ENCODE data around the gene MAML1.
"Not testable (repeated sequence)": the region's sequence is repeated elsewhere in the genome, so short reads cannot be mapped to it uniquely, and the experiment has no call there.

The MAML1 gene

DNA sequence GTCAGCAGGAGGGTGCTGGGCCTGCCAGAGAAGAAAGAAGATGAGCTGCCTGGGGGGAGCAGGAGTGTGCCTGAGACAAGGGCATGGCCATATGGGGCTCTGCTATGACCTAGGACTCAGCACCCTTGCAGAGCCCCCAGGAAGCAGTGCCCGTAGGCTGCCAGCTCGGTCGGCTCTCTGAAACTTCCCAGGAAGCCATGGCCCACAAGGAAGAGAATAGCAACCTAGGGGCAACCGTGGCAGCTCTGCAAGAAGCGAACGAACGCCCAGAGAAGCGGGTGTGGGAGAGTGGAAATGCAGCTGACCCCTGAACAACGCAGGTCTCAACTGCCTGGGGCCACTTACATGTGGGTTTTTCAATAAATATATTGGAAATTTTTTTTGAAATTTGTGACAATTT lies 50.5 kb downstream of the MAML1 start:
- no peaks in the 10 kb centered on the region for H3K4me1 ChIP-seq (ENCODE audit: control insufficient read depth, insufficient read depth, low read length)
- H3K27me3 ChIP-seq (replicated peaks; ENCODE audit: control insufficient read depth, insufficient read depth, low read length), result no peaks in the 10 kb centered on the region
- H3K9me3 ChIP-seq (ENCODE audit: control insufficient read depth, low read length), result no peaks in the 10 kb centered on the region
- no peak overlapping the region for H3K9ac ChIP-seq (ENCODE audit: low read length)
- H3K4me3 ChIP-seq (ENCODE audit: low read length), result no peak overlapping the region
- no peak for DNase-seq (ENCODE audit: low read depth)
- H3K36me3 ChIP-seq (ENCODE audit: control insufficient read depth, insufficient read depth, low read length, severe bottlenecking), result peaks cover 8% of the 10 kb centered on the region

DNA sequence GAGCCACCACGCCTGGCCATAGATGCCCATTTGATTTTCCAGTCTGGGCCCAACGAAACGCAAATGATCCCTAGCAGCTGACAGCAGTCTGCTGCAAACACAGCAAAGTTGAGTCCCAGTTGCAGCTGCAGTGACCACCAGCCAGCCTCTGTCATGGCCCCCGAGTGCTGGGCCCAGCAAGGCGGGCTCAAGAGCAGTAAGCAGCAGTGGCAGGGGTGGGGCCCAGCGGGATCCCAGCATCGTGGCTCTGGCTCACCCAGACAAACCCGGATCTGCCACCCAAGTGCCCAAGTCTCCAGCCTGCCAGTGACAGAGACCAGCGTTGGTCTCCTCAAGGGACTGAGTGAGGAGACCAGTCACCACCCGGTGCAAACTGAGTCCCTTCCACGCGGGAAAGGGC lies 54.2 kb downstream of the MAML1 start:
- H3K4me3 ChIP-seq (ENCODE audit: low read length), result no peak overlapping the region
- H3K9me3 ChIP-seq (ENCODE audit: control insufficient read depth, low read length), result no peaks in the 10 kb centered on the region
- H3K27me3 ChIP-seq (replicated peaks; ENCODE audit: control insufficient read depth, insufficient read depth, low read length), result no peaks in the 10 kb centered on the region
- no peak overlapping the region for H3K9ac ChIP-seq (ENCODE audit: low read length)
- no peaks in the 10 kb centered on the region for H3K36me3 ChIP-seq (ENCODE audit: control insufficient read depth, insufficient read depth, low read length, severe bottlenecking)
- H3K4me1 ChIP-seq (ENCODE audit: control insufficient read depth, insufficient read depth, low read length), result no peaks in the 10 kb centered on the region
- no peak for DNase-seq (ENCODE audit: low read depth)

DNA sequence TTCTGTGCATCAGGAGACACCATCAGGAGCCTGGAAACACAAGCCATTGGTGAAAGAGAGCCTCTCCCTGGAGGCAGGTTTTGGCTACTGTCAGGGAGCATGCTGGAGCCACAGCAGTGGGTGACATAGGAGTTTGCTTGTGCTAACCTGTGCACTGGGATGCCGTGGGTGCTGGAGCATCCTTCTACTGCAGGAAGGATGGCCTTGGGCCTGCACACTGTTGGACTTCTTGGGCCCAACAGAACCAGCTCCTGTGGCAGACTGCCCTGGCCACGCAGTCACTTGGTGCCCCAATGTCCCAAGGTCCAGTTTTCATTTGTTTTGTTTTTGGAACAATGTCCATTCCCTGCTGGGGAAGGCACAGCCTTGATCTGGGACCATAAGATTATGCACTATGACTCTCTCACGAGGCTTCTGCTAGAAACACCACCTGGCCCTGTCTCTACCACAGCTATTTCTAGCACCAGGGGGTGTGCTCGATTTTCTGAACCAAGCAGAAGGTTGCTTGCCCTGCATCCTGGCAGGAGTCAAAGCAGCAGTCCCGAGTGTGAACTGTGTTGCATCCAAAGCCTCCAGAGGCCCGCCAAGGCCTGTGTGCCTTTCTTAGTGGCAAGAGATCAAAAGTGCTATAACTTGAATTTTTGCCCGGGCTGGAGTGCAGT lies 55.7 kb downstream of the MAML1 start:
- Histone ChIP-seq H3K9ac (ENCODE audit: low read length) (no peak overlapping the region), H3K9me3 (ENCODE audit: control insufficient read depth, low read length) (no peaks in the 10 kb centered on the region), H3K4me1 (ENCODE audit: control insufficient read depth, insufficient read depth, low read length) (no peaks in the 10 kb centered on the region), H3K27me3 (replicated peaks; ENCODE audit: control insufficient read depth, insufficient read depth, low read length) (no peaks in the 10 kb centered on the region), H3K36me3 (ENCODE audit: control insufficient read depth, insufficient read depth, low read length, severe bottlenecking) (no peaks in the 10 kb centered on the region), H3K4me3 (ENCODE audit: low read length) (no peak overlapping the region)
- DNase-seq (ENCODE audit: low read depth), result no peak

DNA sequence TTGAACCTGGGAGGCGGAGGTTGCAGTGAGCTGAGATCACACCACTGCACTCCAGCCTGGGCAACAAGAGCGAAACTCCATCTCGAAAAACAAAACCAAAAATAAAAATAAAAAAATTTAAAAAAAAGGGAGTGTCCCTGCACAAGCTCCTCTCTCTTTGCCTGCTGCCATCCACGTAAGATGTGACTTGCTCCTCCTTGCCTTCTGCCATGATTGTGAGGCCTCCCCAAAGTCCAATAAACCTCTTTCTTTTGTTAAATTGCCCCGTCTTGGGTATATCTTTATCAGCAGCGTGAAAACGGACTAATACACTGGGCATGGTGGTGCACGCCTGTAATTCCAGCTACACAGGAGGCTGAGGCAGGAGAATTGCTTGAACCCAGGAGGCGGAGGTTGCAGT lies 56.7 kb downstream of the MAML1 start:
- H3K9ac ChIP-seq (ENCODE audit: low read length); DNase-seq (ENCODE audit: low read depth); H3K4me3 ChIP-seq (ENCODE audit: low read length); H3K4me1 ChIP-seq (ENCODE audit: control insufficient read depth, insufficient read depth, low read length); H3K36me3 ChIP-seq (ENCODE audit: control insufficient read depth, insufficient read depth, low read length, severe bottlenecking); H3K27me3 ChIP-seq (replicated peaks; ENCODE audit: control insufficient read depth, insufficient read depth, low read length); H3K9me3 ChIP-seq (ENCODE audit: control insufficient read depth, low read length): not testable (repeated sequence)

DNA sequence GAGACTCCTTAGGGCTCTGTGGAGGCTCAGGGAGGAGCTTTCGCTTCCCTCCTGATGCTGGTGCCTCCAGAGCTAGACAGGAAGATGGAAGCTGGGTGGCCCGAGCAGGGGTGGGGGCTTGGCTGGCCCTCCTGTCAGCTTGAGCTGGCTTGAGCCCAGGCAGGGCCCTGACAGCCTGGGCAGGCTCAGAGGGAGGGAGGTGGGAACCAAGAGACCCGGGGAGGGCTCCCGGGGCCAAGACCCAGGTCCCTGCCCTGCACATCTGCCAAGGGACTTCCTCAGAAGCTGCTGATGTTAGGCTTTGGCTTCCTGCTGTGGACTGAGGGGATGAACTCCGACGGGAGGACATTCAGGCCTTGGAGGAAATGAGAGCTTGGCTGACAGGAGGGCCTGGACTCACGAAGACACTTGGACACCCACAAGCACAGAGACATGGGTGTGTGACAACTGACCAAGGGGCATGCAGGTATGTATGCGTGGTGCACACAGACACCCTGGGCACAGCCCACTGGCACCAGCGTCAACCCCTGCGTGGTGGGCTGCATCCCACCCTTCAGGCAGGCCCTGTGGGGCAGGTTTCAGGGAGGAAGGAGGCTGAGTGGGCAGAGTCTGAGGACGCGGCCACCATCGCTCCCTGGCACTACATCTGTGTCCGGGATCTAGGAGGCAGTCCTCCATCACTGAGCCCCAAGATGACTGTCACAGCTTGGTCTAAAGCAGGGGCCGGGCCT lies 59.4 kb downstream of the MAML1 start:
- Histone ChIP-seq H3K4me3 (ENCODE audit: low read length) (no peak overlapping the region), H3K36me3 (ENCODE audit: control insufficient read depth, insufficient read depth, low read length, severe bottlenecking) (peaks cover 2% of the 10 kb centered on the region), H3K4me1 (ENCODE audit: control insufficient read depth, insufficient read depth, low read length) (peaks cover 14% of the 10 kb centered on the region), H3K9ac (ENCODE audit: low read length) (no peak overlapping the region), H3K27me3 (replicated peaks; ENCODE audit: control insufficient read depth, insufficient read depth, low read length) (no peaks in the 10 kb centered on the region), H3K9me3 (ENCODE audit: control insufficient read depth, low read length) (no peaks in the 10 kb centered on the region)
- DNase-seq (ENCODE audit: low read depth), result no peak

DNA sequence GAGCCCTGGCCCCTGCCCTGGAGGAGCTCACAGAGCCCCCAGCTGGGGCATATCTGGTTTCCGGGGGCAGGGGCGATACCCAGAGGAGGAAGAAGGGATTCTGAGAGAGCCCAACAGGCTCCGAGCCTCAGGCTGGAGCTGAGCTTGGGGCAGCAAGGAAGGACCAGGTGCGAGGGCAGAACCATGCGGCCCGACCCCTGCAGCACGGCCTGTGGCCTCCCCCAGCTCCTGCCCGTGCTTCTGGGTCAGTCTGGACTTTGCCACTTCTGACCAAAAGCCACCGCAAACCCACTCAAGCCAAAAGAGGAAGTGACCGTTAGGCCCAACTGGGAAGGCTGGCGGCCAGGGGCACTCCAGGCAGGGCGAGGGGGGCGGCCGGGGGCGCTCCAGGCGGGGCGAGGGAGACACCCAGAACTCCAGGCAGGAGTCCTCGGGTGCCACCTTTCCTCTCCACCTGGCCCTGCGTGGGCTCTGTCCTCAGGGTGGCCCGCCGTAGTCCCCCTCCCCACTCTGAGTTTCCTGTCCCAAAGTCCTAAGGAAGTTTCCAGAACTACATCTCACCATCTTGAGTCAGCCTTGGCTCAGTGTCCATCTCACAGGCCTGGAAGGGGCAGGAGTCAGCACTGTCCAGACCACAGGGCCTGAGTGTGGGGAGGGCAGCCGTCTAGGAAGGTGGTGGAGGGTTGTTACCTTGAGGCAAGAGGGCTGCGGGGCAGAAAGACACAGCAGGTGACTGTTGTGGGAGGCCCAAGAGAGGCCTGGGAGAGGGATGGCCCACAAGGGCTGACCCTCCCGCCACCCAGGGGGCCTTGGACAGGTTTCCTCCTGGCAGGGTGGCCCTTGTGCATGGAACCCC lies 60.2 kb downstream of the MAML1 start:
- Histone ChIP-seq H3K9ac (ENCODE audit: low read length) (no peak overlapping the region), H3K4me1 (ENCODE audit: control insufficient read depth, insufficient read depth, low read length) (peaks cover 14% of the 10 kb centered on the region), H3K27me3 (replicated peaks; ENCODE audit: control insufficient read depth, insufficient read depth, low read length) (no peaks in the 10 kb centered on the region), H3K36me3 (ENCODE audit: control insufficient read depth, insufficient read depth, low read length, severe bottlenecking) (peaks cover 9% of the 10 kb centered on the region), H3K9me3 (ENCODE audit: control insufficient read depth, low read length) (no peaks in the 10 kb centered on the region), H3K4me3 (ENCODE audit: low read length) (no peak overlapping the region)
- DNase-seq (ENCODE audit: low read depth), result no peak

DNA sequence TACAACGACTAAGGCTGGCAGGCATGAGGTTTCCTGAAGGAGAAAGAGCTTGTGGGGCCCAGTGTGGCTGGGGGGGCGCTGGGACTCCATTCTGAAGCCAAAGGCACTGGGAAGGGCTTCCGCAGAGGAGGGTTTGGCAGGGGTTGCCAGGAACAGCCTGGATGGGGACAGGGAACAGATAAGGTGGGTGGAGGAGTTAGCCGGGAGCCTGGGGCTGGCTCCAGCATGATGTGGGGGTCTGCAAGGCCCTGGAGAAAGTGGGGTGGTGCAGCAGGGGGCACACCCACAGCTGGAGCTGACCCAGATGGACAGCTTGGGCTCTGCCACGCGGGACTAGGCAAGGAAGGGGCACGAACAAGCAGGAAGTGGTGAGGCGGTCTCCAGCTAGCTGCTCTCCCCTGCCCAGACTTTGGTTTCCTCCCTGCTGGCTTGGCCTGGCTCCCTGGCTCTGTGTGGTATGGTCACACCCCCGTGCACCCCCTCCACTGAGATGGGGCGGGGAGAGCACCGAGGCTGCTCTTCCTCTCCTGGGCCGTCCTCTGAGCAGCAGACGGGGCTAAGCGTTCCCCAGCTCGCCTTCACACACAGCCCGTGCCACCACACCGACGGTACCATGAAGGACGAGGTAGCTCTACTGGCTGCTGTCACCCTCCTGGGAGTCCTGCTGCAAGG lies 61.0 kb downstream of the MAML1 start, which contains the start of gene LTC4S:
TSS of gene LTC4S (plus strand) at position 519 of the 672 bp plus-strand sequence. CDS start at position 614, 95 bp downstream.
- no peak within 1 kb of the TSS for H3K4me3 ChIP-seq (ENCODE audit: low read length)
- H3K9ac ChIP-seq (ENCODE audit: low read length), result peak within 1 kb of the TSS; percentile 54
- H3K36me3 ChIP-seq (ENCODE audit: control insufficient read depth, insufficient read depth, low read length, severe bottlenecking), result peaks cover 17% of the 10 kb centered on the region
- no peak for DNase-seq (ENCODE audit: low read depth)
- H3K27me3 ChIP-seq (replicated peaks; ENCODE audit: control insufficient read depth, insufficient read depth, low read length), result no peaks in the 10 kb centered on the region
- peaks cover 14% of the 10 kb centered on the region for H3K4me1 ChIP-seq (ENCODE audit: control insufficient read depth, insufficient read depth, low read length)
- H3K9me3 ChIP-seq (ENCODE audit: control insufficient read depth, low read length), result no peaks in the 10 kb centered on the region

DNA sequence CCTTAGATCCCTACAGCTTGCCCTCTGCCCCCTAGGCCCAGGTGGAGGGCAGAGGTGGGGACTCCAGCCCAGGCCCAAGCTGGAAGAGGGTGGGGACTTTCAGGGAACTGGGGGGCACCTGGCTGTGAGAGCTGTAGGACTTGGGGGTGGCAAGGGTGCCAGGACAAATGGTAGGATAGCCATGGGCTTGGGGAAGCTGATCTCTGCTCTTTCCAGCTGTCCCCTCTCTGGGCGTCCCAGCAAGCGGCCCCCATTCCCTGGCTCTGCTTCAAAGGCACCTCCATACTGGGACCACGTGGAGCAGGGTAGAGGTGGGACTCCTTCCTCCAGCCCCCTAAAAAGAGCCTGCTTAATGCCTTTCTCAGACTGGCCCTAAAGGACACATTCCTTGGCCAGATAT lies 61.5 kb downstream of the MAML1 start:
- peaks cover 22% of the 10 kb centered on the region for H3K36me3 ChIP-seq (ENCODE audit: control insufficient read depth, insufficient read depth, low read length, severe bottlenecking)
- no peaks in the 10 kb centered on the region for H3K27me3 ChIP-seq (replicated peaks; ENCODE audit: control insufficient read depth, insufficient read depth, low read length)
- H3K4me3 ChIP-seq (ENCODE audit: low read length), result no peak overlapping the region
- H3K9ac ChIP-seq (ENCODE audit: low read length), result peak overlapping the region; percentile 54
- H3K9me3 ChIP-seq (ENCODE audit: control insufficient read depth, low read length), result no peaks in the 10 kb centered on the region
- no peak for DNase-seq (ENCODE audit: low read depth)
- peaks cover 14% of the 10 kb centered on the region for H3K4me1 ChIP-seq (ENCODE audit: control insufficient read depth, insufficient read depth, low read length)

DNA sequence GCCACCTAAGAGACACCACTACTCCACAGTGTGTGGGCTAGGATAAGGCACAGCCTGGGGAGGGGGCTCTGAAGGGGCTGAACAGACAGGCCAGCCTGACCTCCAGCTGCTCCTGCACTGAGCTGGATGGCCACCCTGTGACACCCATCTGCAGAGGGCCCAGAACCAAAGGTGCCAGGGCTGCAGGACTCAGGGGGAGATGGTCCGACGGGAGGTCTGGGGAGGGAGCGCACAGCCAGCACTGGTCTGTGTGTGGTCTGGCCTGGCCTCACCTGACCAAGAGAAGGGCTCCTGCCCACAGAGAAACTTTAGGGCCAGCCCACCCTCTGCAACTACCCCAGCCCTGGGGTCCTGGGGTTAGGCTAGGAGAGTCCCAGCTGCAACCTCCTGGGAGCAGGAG lies 62.0 kb downstream of the MAML1 start:
- no peaks in the 10 kb centered on the region for H3K27me3 ChIP-seq (replicated peaks; ENCODE audit: control insufficient read depth, insufficient read depth, low read length)
- no peak overlapping the region for H3K4me3 ChIP-seq (ENCODE audit: low read length)
- H3K4me1 ChIP-seq (ENCODE audit: control insufficient read depth, insufficient read depth, low read length), result peaks cover 14% of the 10 kb centered on the region
- H3K9ac ChIP-seq (ENCODE audit: low read length), result no peak overlapping the region
- peaks cover 26% of the 10 kb centered on the region for H3K36me3 ChIP-seq (ENCODE audit: control insufficient read depth, insufficient read depth, low read length, severe bottlenecking)
- no peaks in the 10 kb centered on the region for H3K9me3 ChIP-seq (ENCODE audit: control insufficient read depth, low read length)
- no peak for DNase-seq (ENCODE audit: low read depth)

DNA sequence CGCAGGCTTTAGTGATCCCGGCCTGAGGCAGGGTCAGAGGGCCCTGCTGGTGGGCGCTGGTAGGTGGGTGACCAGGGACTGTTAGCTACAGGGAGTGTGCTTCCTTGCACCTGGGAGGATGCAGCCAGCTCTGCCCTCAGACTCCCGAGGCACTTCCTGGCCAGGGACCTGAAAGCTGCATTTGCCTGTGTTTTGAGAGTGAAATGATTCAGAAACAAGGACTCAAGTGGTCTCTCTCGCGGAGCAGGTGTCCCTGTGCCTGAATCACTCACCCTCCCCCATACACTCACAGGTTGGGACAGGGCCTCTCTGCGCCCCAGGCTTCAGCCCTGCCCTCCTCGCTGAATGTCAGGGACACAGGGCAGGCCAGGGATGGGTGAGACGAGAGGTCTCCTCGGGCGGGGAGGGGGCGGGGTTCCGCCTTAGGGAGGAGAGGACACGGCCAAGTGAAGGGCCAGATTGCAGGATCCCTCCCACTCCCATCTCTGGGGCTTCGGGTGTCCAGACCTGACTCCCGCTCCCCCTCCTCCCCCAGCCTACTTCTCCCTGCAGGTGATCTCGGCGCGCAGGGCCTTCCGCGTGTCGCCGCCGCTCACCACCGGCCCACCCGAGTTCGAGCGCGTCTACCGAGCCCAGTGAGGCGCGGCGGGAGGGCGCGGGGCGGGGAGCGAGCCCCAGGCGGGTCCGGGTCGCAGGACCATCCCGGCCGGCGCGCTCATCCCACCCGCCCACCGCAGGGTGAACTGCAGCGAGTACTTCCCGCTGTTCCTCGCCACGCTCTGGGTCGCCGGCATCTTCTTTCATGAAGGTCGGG lies 62.6 kb downstream of the MAML1 start:
- Histone ChIP-seq H3K9me3 (ENCODE audit: control insufficient read depth, low read length) (no peaks in the 10 kb centered on the region), H3K27me3 (replicated peaks; ENCODE audit: control insufficient read depth, insufficient read depth, low read length) (no peaks in the 10 kb centered on the region), H3K4me1 (ENCODE audit: control insufficient read depth, insufficient read depth, low read length) (peaks cover 14% of the 10 kb centered on the region), H3K36me3 (ENCODE audit: control insufficient read depth, insufficient read depth, low read length, severe bottlenecking) (peaks cover 33% of the 10 kb centered on the region), H3K9ac (ENCODE audit: low read length) (peak overlapping the region; percentile 46), H3K4me3 (ENCODE audit: low read length) (peak overlapping the region; percentile 68)
- peak; percentile 25 for DNase-seq (ENCODE audit: low read depth)

Data from adipocyte (in vitro differentiated cells).